EH (cell line): ENCODE results near the gene SYCP1.
A peak's percentile ranks its signal among the peaks of the same experiment; 100 is the strongest.
"Not testable (repeated sequence)": the region's sequence is repeated elsewhere in the genome, so short reads cannot be mapped to it uniquely, and the experiment has no call there.

Experiments used
- DNase-seq: peaks from one replicate; pipeline ENCODE4 v3.0.0-alpha.2; 2015; ENCODE audit warnings: low read depth

SYCP1 gene

GRCh38 chr1:114979278-114979891 lies 124.7 kb downstream of the SYCP1 start:
- peak; percentile 60 for DNase-seq

- no peak for DNase-seq
Measured at GRCh38 chr1:114982251-114982650, 127.6 kb downstream of the SYCP1 start.

- DNase-seq = no peak
Measured at GRCh38 chr1:114986286-114986685, 131.6 kb downstream of the SYCP1 start.

- DNase-seq = no peak
Measured at GRCh38 chr1:114988095-114988494, 133.4 kb downstream of the SYCP1 start.

- DNase-seq = no peak
Measured at GRCh38 chr1:114997510-114998289, 143.0 kb downstream of the SYCP1 start.

GRCh38 chr1:115006191-115006590 lies 151.5 kb downstream of the SYCP1 start:
- DNase-seq = no peak

- no peak for DNase-seq
Measured at GRCh38 chr1:115012006-115012405, 157.3 kb downstream of the SYCP1 start.

GRCh38 chr1:115012434-115012833 lies 157.8 kb downstream of the SYCP1 start:
- DNase-seq = no peak

- DNase-seq = no peak
Measured at GRCh38 chr1:115013792-115014191, 159.1 kb downstream of the SYCP1 start.

- DNase-seq = not testable (repeated sequence)
Measured at GRCh38 chr1:115019549-115019948, 164.9 kb downstream of the SYCP1 start.

- DNase-seq = no peak
Measured at GRCh38 chr1:115021145-115021544, 166.5 kb downstream of the SYCP1 start.

- DNase-seq = no peak
Measured at GRCh38 chr1:115023593-115023992, 168.9 kb downstream of the SYCP1 start.

- no peak for DNase-seq
Measured at GRCh38 chr1:115029526-115029925, 174.9 kb downstream of the SYCP1 start, which contains the start of gene TSHB. TSHB (plus strand) TSS chr1:115029826; CDS start chr1:115033363, 3,537 bp downstream.

GRCh38 chr1:115031595-115031994 lies 176.9 kb downstream of the SYCP1 start:
- peak; percentile 6 for DNase-seq

GRCh38 chr1:115035652-115036051 lies 181.0 kb downstream of the SYCP1 start:
- no peak for DNase-seq

- DNase-seq = no peak
Measured at GRCh38 chr1:115036814-115037507, 182.3 kb downstream of the SYCP1 start.

- DNase-seq = no peak
Measured at GRCh38 chr1:115040501-115040900, 185.8 kb downstream of the SYCP1 start.

GRCh38 chr1:115041654-115042053 lies 187.0 kb downstream of the SYCP1 start:
- peak; percentile 23 for DNase-seq
